Endothelial cell of umbilical vein (primary cell): ENCODE data around the gene C1orf105. TPM values are rescaled to one million over a fixed set of nuclear protein-coding genes. Genes with fewer than 3 reads are reported as not detected.

Source experiments
- BruUV-seq: library from RNA; stranded (reverse); fragments of 400-500 nt; replicated peaks from 2 replicates; lab custom pipeline; 2021; lab: Mats Ljungman, UMichigan
- CTCF ChIA-PET: fragments of 300-600, 350-600 bp; sonication (Branson Sonifier 250); formaldehyde crosslinking; loops from one replicate; lab custom pipeline; 2021; ENCODE audit warnings: antibody characterized with exemption, inconsistent platforms; lab: Charles Lee
- POLR2A ChIA-PET: fragments of 300-600, 350-600 bp; sonication (Branson Sonifier 250); formaldehyde crosslinking; loops from one replicate; lab custom pipeline; 2021; ENCODE audit warnings: antibody characterized with exemption, inconsistent platforms; lab: Charles Lee
- DNase-seq: peaks from one replicate; pipeline ENCODE4 v3.0.0-alpha.2; 2011; ENCODE audit warnings: low read depth, low spot score
- FAIRE-seq: peaks from 2 replicates; lab custom pipeline; 2011; peaks lifted over from hg19 to GRCh38; lab: Jason Lieb, UNC
- H2AFZ ChIP-seq: 2 replicates; pipeline ENCODE4 v1.6.0; 2012; ENCODE audit warnings: low read depth, low read length, control low read depth, inconsistent platforms
- H3K27ac ChIP-seq: 2 replicates; pipeline ENCODE4 v1.5.1; 2011; ENCODE audit warnings: low read depth, mild to moderate bottlenecking, control low read depth, low read length, moderate library complexity; ENCODE audit not compliant: insufficient read depth
- H3K27me3 ChIP-seq, 2 experiments: 2 replicates each; pipeline versions ENCODE4 v1.6.0 to v1.6.1; 2011; ENCODE audit warnings: low read length in 2 of 2, mixed read lengths in 1 of 2; ENCODE audit not compliant: control insufficient read depth in 2 of 2, insufficient read depth in 2 of 2
- H3K36me3 ChIP-seq, 2 experiments: 2 replicates in 1 of 2; 3 replicates in 1 of 2; pipeline ENCODE4 v1.5.1; 2011; ENCODE audit warnings: low read length in 2 of 2, mild to moderate bottlenecking in 1 of 2, moderate library complexity in 1 of 2; ENCODE audit not compliant: control insufficient read depth in 2 of 2, insufficient read depth in 2 of 2; ENCODE audit errors: extremely low read depth in 1 of 2
- H3K4me1 ChIP-seq: 3 replicates; pipeline ENCODE4 v1.5.1; 2011; ENCODE audit warnings: mild to moderate bottlenecking, low read length; ENCODE audit not compliant: control insufficient read depth, insufficient read depth; ENCODE audit errors: extremely low read depth
- H3K4me2 ChIP-seq: 2 replicates; pipeline ENCODE4 v1.6.1; 2011; ENCODE audit warnings: low read length, control low read depth, mixed read lengths; ENCODE audit not compliant: insufficient read depth
- H3K4me3 ChIP-seq, 3 experiments: fragments of 200-600 bp in 1 of 3; sonication (generic), shearing (Covaris generic) in 1 of 3; replicated peaks in 1 of 3; 2 replicates each; pipeline ENCODE4 v1.5.1; 2011 to 2016; ENCODE audit warnings: control low read depth in 3 of 3, low read length in 3 of 3, mild to moderate bottlenecking in 2 of 3, inconsistent platforms in 1 of 3, low read depth in 1 of 3, moderate library complexity in 1 of 3; ENCODE audit not compliant: insufficient read depth in 1 of 3
- H3K79me2 ChIP-seq: 2 replicates; pipeline ENCODE4 v1.6.0; 2012; ENCODE audit warnings: low read length, inconsistent platforms; ENCODE audit not compliant: control insufficient read depth, insufficient read depth
- H3K9ac ChIP-seq: replicated peaks from 2 replicates; pipeline ENCODE3; 2011; ENCODE audit warnings: low read length, control low read depth; ENCODE audit not compliant: insufficient read depth; ENCODE audit errors: extremely low read depth
- H3K9me1 ChIP-seq: replicated peaks from 3 replicates; pipeline ENCODE4 v1.6.0; 2011; ENCODE audit warnings: mild to moderate bottlenecking, low read length; ENCODE audit not compliant: control insufficient read depth, insufficient read depth; ENCODE audit errors: extremely low read depth
- H3K9me3 ChIP-seq: replicated peaks from 2 replicates; pipeline ENCODE4 v1.5.1; 2012; ENCODE audit warnings: low read length, inconsistent platforms; ENCODE audit not compliant: control insufficient read depth, insufficient read depth
- H4K20me1 ChIP-seq: replicated peaks from 2 replicates; pipeline ENCODE3; 2011; ENCODE audit warnings: mild to moderate bottlenecking, low read length; ENCODE audit not compliant: control insufficient read depth, insufficient read depth; ENCODE audit errors: extremely low read depth
- CTCF ChIP-seq, 2 donors: IDR thresholded peaks; 1 replicate in 1 of 2; 2 replicates in 1 of 2; pipeline ENCODE4 v1.5.1; 2011; ENCODE audit warnings: low read length in 2 of 2, mild to moderate bottlenecking in 2 of 2, moderate library complexity in 2 of 2, control low read depth in 1 of 2, inconsistent platforms in 1 of 2, low read depth in 1 of 2; ENCODE audit not compliant: insufficient read depth in 1 of 2; ENCODE audit errors: extremely low read depth in 1 of 2
- EZH2 ChIP-seq: IDR thresholded peaks from 2 replicates; pipeline ENCODE4 v1.6.1; 2012; ENCODE audit warnings: borderline replicate concordance, low read depth, mild to moderate bottlenecking, moderate library complexity, low read length, inconsistent platforms; ENCODE audit not compliant: severe bottlenecking
- FOS ChIP-seq: IDR thresholded peaks from 2 replicates; pipeline ENCODE4 v1.6.1; 2011; ENCODE audit warnings: mild to moderate bottlenecking, low read length, moderate library complexity, borderline replicate concordance; ENCODE audit not compliant: insufficient read depth
- GATA2 ChIP-seq: IDR thresholded peaks from 2 replicates; pipeline ENCODE4 v1.7.0; 2011; ENCODE audit warnings: low read depth, mild to moderate bottlenecking, moderate library complexity, mixed read lengths, low read length; ENCODE audit not compliant: insufficient read length, insufficient read depth
- JUN ChIP-seq: IDR thresholded peaks from 2 replicates; pipeline ENCODE4 v1.6.1; 2011; ENCODE audit warnings: borderline replicate concordance, low read depth; ENCODE audit not compliant: insufficient read length, insufficient read depth
- MAX ChIP-seq: IDR thresholded peaks from 2 replicates; pipeline ENCODE4 v1.6.1; 2011; ENCODE audit not compliant: insufficient read depth, insufficient read length
- MYC ChIP-seq: IDR thresholded peaks from one replicate; pipeline ENCODE4 v1.6.1; 2011; ENCODE audit warnings: mild to moderate bottlenecking, low read depth, low read length
- POLR2A ChIP-seq: IDR thresholded peaks from 2 replicates; pipeline ENCODE4 v1.6.1; 2012; ENCODE audit warnings: low read depth, mild to moderate bottlenecking, control low read depth, low read length
- POLR2AphosphoS5 ChIP-seq: IDR thresholded peaks from 2 replicates; pipeline ENCODE4 v1.6.1; 2012; ENCODE audit warnings: low read depth, mild to moderate bottlenecking, control low read depth, low read length, moderate library complexity; ENCODE audit not compliant: insufficient read depth
- dilution Hi-C: fragments of 300-500 bp; cut with MboI; formaldehyde crosslinking; loops from one replicate; pipeline ENCODE4 v1.15.0; 2019; ENCODE audit warnings: low sequenced_read_pairs; ENCODE audit not compliant: extremely low pct_ligation_motif_present
- intact Hi-C: fragments of 100-400 bp; cut with micrococcal nuclease; formaldehyde crosslinking; loops from one replicate; pipeline ENCODE4 v1.10.0; 2022
- polyA plus RNA-seq, 4 experiments: library from polyadenylated mRNA; depleted of rRNA in 3 of 4; stranded (reverse) in 3 of 4; unstranded in 1 of 4; fragments of >200 nt; gene quantifications; 2 replicates each; pipeline versions ENCODE4 v1.2.1 to v1.2.3, GENCODE V29; 2011 to 2012; ENCODE audit warnings: missing spikeins in 1 of 4
- total RNA-seq: library from RNA; stranded (reverse); gene quantifications from 2 replicates; pipeline ENCODE4 v1.2.3, GENCODE V29; 2021

The C1orf105 gene
- total and polyA plus RNA-seq, 2 donors (not counting 3 experiments of a cell fraction or from before 2014, with no cell fraction given): not detected

DNA sequence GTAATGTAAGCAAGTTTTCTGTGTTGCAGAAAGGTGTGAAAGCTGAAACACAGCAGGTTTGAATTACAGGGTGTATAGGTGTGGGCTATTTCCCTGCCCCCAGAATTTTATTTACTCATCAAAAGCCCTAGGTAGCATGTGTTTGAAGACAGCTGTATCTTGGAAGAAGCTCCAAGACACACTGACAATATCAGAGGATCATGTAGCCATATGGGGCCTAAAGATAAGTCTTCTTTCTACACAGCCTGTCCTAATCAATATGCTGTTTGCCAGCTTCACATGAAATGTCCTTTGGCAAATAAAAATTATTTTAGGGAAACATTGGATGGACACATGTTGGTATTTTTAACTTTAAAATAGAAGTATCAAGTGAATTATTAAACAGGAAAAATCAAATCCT is 95.0 kb downstream of the C1orf105 start:
- Histone ChIP-seq H3K9me3 (no peaks in the 10 kb centered on the region), H3K27me3 (no peaks in the 10 kb centered on the region), H3K4me1 (no peaks in the 10 kb centered on the region), H3K36me3 (no peaks in the 10 kb centered on the region), H3K79me2 (no peaks in the 10 kb centered on the region), H4K20me1 (no peaks in the 10 kb centered on the region), H3K4me2 (no peak overlapping the region), H3K9me1 (no peaks in the 10 kb centered on the region), H2AFZ (no peak overlapping the region), H3K27ac (no peak overlapping the region), H3K9ac (no peak overlapping the region), H3K4me3 (no peak overlapping the region)
- ChIA-PET CTCF (interaction anchor here (0.6 to 1.0 kb wide), 2 partner anchors 16 to 56 kb away, joined by 3 to 4 read pairs; no protein-coding TSS in a partner anchor), POLR2A (no interaction called here)
- BruUV-seq: no TSS peak
- no peak for DNase-seq
- FAIRE-seq: no peak
- TF ChIP-seq GATA2 (no peak), FOS (no peak), JUN (no peak), EZH2 (no peak), CTCF (IDR thresholded peaks at IDR 0.05; ENCODE audit: extremely low read depth in 1 of 2, insufficient read depth in 1 of 2, low read depth in 1 of 2, low read length in 2 of 2) (no peak), MAX (no peak), POLR2A (no peak), POLR2AphosphoS5 (no peak), MYC (no peak)
- dilution Hi-C loops: no loop called here
- intact Hi-C loops: no loop called here
